Bronchial epithelial cell (primary cell): ENCODE results near the gene GJC2. TPM values are rescaled to one million over a fixed set of nuclear protein-coding genes. Genes with fewer than 3 reads are reported as not detected.

Experiments
- DNase-seq: peaks from one replicate; pipeline ENCODE4 v3.0.0-alpha.2; 2010; ENCODE audit warnings: low read depth
- FAIRE-seq: peaks from 2 replicates; lab custom pipeline; 2011; peaks lifted over from hg19 to GRCh38; lab: Jason Lieb, UNC
- H3K27me3 ChIP-seq: 2 replicates; pipeline ENCODE4 v1.5.1; 2011; ENCODE audit warnings: low read length; ENCODE audit not compliant: control insufficient read depth, insufficient read depth
- H3K36me3 ChIP-seq: 2 replicates; pipeline ENCODE4 v1.5.1; 2011; ENCODE audit warnings: low read length; ENCODE audit not compliant: control insufficient read depth, insufficient read depth
- H3K4me3 ChIP-seq: 2 replicates; pipeline ENCODE4 v1.5.1; 2011; ENCODE audit warnings: mild to moderate bottlenecking, low read depth, low read length, control low read depth
- CTCF ChIP-seq: IDR thresholded peaks from 2 replicates; pipeline ENCODE4 v1.5.1; 2011; ENCODE audit warnings: mild to moderate bottlenecking, moderate library complexity, low read length, control low read depth, inconsistent platforms; ENCODE audit not compliant: insufficient read depth, severe bottlenecking
- total RNA-seq: library from RNA; depleted of rRNA; stranded (reverse); fragments of >200 nt; gene quantifications from 2 replicates; pipeline ENCODE4 v1.2.1, GENCODE V29; 2014

Gene GJC2
- total RNA-seq, 1 donor from 2014 or later: 5.5 TPM

GRCh38 chr1:228175316-228176023 lies 25.7 kb downstream of the GJC2 start:
- DNase-seq (no peak), FAIRE-seq (no peak)
- Histone ChIP-seq H3K27me3 (no peaks in the 10 kb centered on the region), H3K36me3 (peaks cover 7% of the 10 kb centered on the region), H3K4me3 (no peak overlapping the region)
- TF ChIP-seq CTCF: no peak

- no peak for TF ChIP-seq CTCF
- no peak overlapping the region for H3K4me3 ChIP-seq
Measured at GRCh38 chr1:228176024-228176395, 26.3 kb downstream of the GJC2 start.

GRCh38 chr1:228176461-228177182 lies 26.9 kb downstream of the GJC2 start:
- Histone ChIP-seq H3K36me3 (peaks cover 7% of the 10 kb centered on the region), H3K27me3 (no peaks in the 10 kb centered on the region), H3K4me3 (no peak overlapping the region)
- DNase-seq (no peak), FAIRE-seq (no peak)
- no peak for TF ChIP-seq CTCF

More at GRCh38 chr1:228176024-228176395, 26.3 kb downstream of the GJC2 start:
- H3K36me3 ChIP-seq: peaks cover 7% of the 10 kb centered on the region
- H3K27me3 ChIP-seq: no peaks in the 10 kb centered on the region
- FAIRE-seq (no peak), DNase-seq (no peak)

- no peak for FAIRE-seq
- H3K36me3 ChIP-seq: peaks cover 7% of the 10 kb centered on the region
- DNase-seq: no peak
Measured at GRCh38 chr1:228177183-228177475, 27.4 kb downstream of the GJC2 start.

More at GRCh38 chr1:228177183-228177475, 27.4 kb downstream of the GJC2 start:
- Histone ChIP-seq H3K4me3 (no peak overlapping the region), H3K27me3 (no peaks in the 10 kb centered on the region)
- TF ChIP-seq CTCF: no peak
